Fibroblast of pulmonary artery (primary cell): ENCODE results near the gene ATAD2B.

Experiments used
- DNase-seq: peaks from one replicate; pipeline ENCODE4 v3.0.0-alpha.2; 2010; ENCODE audit warnings: low read depth
- H3K4me3 ChIP-seq: replicated peaks from 2 replicates; pipeline ENCODE4 v1.5.1; 2011; ENCODE audit warnings: low read depth, mild to moderate bottlenecking, control low read depth, low read length, moderate library complexity
- TF ChIP-seq, protein P1 (sequence below): IDR thresholded peaks from 2 replicates; pipeline ENCODE4 v1.5.1; 2011; ENCODE audit warnings: mild to moderate bottlenecking, control low read depth, low read length, inconsistent platforms; ENCODE audit errors: missing control alignments

ATAD2B gene

GRCh38 chr2:23767876-23768621 is 158.9 kb downstream of the ATAD2B start:
- DNase-seq: peak; percentile 25
- TF ChIP-seq, protein P1, sequence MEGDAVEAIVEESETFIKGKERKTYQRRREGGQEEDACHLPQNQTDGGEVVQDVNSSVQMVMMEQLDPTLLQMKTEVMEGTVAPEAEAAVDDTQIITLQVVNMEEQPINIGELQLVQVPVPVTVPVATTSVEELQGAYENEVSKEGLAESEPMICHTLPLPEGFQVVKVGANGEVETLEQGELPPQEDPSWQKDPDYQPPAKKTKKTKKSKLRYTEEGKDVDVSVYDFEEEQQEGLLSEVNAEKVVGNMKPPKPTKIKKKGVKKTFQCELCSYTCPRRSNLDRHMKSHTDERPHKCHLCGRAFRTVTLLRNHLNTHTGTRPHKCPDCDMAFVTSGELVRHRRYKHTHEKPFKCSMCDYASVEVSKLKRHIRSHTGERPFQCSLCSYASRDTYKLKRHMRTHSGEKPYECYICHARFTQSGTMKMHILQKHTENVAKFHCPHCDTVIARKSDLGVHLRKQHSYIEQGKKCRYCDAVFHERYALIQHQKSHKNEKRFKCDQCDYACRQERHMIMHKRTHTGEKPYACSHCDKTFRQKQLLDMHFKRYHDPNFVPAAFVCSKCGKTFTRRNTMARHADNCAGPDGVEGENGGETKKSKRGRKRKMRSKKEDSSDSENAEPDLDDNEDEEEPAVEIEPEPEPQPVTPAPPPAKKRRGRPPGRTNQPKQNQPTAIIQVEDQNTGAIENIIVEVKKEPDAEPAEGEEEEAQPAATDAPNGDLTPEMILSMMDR: no peak
- H3K4me3 ChIP-seq: no peak overlapping the region

- no peak for DNase-seq
- H3K4me3 ChIP-seq: no peak overlapping the region
- TF ChIP-seq, protein P1: no peak
Measured at GRCh38 chr2:23762141-23762540, 164.8 kb downstream of the ATAD2B start.

- TF ChIP-seq, protein P1: no peak
- H3K4me3 ChIP-seq: no peak overlapping the region
- peak; percentile 18 for DNase-seq
Measured at GRCh38 chr2:23761638-23762037, 165.3 kb downstream of the ATAD2B start.

GRCh38 chr2:23760736-23761135 is 166.2 kb downstream of the ATAD2B start:
- peak; percentile 87 for DNase-seq
- TF ChIP-seq, protein P1: peak; percentile 42
- H3K4me3 ChIP-seq: no peak overlapping the region

DNA sequence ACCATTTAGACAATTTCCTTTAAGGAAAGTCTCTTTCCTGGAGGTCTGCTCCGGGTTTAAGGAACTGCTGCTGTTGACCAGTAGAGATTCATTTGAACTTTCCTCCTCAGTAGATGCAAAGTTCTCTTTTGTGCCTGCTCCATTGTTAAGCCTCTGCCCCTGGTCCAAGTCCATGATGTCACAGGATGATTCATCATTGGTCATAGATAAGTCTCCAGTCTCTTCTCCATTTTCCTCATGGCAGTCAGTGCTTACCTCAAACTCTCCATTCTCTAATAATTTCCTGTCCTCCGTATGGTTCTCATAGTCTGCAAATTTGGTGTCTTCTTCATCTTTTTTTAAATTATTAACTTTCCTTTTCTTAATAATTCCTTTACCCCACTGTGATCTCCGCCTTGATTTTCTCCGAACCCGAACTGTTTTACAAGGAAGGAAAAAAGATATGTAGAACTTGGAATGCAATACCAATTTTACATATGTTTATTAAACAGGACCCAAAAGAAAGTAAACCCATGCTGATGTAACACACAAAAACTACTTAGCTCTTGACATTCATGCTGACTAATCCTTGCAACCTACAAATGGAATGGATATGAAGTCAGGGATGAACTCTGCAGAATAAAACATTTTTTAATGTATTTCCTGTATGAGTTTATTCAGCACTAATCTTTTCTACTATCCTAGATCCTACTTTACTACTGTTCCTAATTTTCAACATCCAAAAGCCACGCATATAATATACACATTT is 169.1 kb downstream of the ATAD2B start:
- peak; percentile 94 for DNase-seq
- TF ChIP-seq, protein P1: no peak

DNA sequence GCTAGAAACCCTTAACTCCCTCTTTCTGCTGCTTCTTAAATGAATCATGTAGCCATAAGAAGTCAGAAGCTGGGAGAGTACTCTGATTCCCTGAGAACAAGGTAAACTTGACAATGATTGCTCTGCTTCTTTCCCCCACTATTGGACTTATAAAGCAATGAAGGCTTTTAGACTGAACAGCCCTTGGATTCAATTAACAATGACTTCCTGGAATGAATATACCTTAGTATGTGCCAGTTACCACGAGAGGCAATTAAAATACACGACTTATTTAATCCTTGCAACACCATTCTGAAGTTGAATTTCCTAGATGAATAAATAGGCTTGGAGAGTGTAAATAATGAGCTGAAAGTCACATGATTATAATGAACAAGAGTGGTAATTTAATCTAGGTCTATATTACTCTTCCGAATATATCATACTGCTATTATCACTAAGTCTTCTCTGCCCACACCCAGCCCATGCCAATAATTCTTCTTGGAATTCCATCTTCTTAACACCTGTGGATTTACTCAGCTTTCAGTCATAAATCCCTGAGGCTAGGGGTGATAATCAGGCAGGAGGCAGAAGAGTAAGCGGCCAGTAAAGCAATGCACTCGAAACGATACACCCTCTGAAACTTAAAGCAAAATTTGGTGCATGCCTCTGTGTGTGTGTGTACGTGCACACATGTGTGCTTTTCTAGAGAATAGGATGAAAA is 170.2 kb downstream of the ATAD2B start:
- H3K4me3 ChIP-seq: no peak overlapping the region
- no peak for DNase-seq
- TF ChIP-seq, protein P1: no peak

More for the DNA sequence above, 169.1 kb downstream of the ATAD2B start:
- H3K4me3 ChIP-seq: no peak overlapping the region
